Measurements from ENCODE around the gene MRPS16.

The MRPS16 gene

DNA sequence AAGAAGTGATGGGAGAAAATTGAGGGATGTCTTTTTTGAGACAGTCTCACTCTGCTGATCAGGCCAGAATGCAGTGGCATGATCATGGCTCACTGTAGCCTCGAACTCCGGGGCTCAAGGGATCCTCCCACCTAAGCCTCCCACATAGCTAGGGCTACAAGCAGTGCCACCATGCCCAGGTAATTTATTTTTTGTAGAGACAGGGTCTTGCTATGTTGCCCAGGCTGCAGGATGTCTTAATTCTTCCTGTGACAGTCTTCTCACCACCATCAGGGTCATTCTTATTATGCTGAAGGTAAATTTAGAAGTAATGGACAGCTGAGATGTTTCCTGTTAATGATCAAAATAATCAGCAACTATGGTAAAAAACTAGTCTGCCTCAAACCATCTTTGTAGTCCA is 12.5 kb downstream of the MRPS16 start:
- no peak for DNase-seq (ENCODE audit: low read depth in 2 of 2)

- no peak for DNase-seq (ENCODE audit: low read depth in 2 of 2)
Observed at GRCh38 chr10:73238990-73239566, 13.4 kb downstream of the MRPS16 start.

GRCh38 chr10:73234695-73235094 is 17.7 kb downstream of the MRPS16 start:
- DNase-seq (ENCODE audit: low read depth in 2 of 2): no peak

DNA sequence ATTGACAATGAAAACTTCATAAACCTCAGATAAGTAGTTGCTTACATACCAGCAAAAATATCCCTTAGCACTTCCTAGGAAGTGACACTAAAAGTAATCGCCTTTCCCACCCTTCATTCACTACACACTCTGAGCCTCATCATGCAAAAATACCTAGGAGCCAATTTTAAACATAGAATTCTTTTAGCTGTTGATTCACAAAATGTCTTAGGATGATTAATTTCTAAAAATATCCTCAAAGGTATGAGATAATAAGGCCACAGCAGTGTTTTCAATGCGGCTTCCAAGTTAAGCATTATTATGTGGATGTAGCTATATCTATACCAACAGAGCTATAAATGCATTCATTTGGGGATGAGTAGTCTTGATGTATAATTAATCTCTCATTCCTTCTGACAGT is 18.6 kb downstream of the MRPS16 start:
- no peak for DNase-seq (ENCODE audit: low read depth in 2 of 2)

GRCh38 chr10:73232887-73233286 is 19.6 kb downstream of the MRPS16 start:
- DNase-seq (ENCODE audit: low read depth in 2 of 2): no peak

DNA sequence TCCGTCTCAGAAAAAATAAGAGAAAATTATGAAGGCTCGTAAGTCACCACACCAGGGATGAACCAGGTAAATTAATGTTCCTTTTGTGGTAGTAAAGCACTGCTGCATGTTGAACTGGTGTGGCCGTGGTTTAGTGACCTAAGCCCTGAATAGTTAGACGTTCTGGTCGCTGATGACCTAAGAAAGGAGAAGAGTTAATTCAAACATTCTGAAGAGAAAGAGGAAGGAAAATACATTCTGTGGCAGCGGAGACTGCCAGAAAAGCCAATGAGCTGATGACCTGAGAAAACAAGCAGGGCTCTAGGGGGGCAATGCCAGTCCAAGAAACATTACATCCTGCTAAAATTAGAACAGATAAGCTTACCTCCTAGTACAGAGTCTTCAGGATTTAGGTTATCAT is 22.9 kb downstream of the MRPS16 start:
- DNase-seq (ENCODE audit: low read depth in 2 of 2): no peak

GRCh38 chr10:73228247-73228646 is 24.2 kb downstream of the MRPS16 start:
- no peak for DNase-seq (ENCODE audit: low read depth in 2 of 2)

GRCh38 chr10:73226663-73227062 is 25.8 kb downstream of the MRPS16 start:
- no peak for DNase-seq (ENCODE audit: low read depth in 2 of 2)

DNA sequence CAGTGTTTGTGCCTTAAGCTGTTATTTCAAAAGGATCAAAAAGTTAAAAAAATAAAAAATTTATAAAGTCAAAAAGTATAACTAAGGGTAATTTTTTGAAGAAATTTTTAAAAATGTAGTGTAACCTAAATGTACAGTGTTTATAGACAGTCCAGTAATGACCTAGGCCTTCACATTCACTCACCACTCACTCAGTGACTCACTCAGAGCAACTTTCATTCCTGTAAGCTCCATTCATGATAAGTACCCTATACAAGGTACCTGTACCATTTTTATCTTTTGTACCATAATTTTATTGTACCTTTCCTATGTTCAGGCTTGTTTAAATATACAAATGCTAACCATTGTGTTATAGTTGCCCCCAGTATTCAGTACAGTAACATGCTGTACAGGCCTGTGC is 26.9 kb downstream of the MRPS16 start:
- DNase-seq (ENCODE audit: low read depth in 2 of 2): no peak

DNA sequence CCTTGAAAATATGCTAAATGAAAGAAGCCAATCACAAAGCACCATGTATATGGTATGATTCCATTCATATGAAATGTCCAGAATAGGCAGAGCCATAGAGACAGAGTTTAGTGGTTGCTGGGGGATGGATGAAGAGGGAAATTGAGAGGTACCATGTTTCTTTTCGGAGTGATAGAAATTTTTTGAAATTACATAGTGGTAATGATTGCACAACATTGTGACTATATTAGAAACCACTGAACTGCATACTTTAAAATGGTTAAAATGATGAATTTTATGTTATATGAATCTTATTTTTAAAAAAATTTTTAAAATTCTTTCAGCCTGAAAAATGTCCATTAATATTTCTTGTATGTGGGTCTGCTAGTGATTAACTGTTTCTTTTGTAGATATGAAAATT is 31.5 kb downstream of the MRPS16 start:
- DNase-seq (ENCODE audit: low read depth in 2 of 2): no peak

DNA sequence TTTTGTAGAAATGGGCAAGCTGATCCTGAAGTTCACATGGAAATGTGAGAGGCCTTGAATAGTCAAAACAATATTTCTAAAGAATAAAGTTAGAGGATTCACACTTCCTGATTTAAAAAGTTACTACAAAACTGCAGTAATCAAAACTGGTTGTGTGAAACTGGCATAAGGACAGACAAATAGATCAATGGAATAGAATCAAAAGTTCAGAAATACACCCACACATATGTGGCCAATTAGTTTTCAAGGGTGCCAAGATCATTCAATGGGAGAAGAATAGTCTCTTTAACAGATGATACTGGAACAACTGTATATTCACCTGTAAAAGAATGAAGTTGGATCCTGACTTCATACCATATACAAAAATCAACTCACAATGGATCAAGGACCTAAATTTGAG is 33.1 kb downstream of the MRPS16 start:
- DNase-seq (ENCODE audit: low read depth in 2 of 2): no peak

DNA sequence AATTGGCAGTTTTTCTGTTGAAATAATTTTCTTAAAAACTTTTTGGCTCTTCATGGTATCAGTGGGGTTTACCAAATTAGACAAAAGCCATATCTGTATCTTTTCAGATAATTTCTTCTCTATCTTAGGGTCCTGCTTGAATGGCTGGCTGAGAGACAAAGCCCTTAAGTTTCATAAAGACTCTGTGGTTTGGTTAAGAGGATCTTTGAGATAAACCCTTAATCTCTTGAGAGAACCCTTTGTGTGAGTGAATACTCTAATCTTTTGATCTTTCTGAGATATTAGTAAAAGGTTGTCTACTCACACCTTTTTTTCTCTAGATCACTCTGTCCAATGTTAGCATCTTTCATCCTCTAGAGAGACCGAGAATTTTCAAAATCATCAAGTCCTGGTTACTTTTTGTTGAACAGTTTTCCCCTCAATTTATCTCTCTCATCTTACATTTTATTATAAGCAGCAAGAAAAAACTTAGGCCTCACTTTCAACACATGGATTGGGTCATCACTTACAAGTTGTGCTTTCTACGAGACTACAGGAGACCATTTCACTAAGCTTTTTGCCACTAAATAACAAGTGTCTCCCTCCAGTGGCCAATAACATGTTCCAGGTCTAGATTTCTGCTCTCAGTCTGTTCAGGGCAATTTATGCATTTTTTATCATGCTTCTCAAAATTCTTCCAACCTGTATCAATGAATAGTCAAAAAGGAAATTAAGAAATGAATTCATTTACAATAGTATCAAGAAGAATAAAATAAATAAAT is 33.8 kb downstream of the MRPS16 start:
- DNase-seq (ENCODE audit: low read depth in 2 of 2): no peak

GRCh38 chr10:73217628-73218027 is 34.8 kb downstream of the MRPS16 start:
- DNase-seq (ENCODE audit: low read depth in 2 of 2): no peak

GRCh38 chr10:73215749-73216148 is 36.7 kb downstream of the MRPS16 start:
- DNase-seq (ENCODE audit: low read depth in 2 of 2): no peak

DNA sequence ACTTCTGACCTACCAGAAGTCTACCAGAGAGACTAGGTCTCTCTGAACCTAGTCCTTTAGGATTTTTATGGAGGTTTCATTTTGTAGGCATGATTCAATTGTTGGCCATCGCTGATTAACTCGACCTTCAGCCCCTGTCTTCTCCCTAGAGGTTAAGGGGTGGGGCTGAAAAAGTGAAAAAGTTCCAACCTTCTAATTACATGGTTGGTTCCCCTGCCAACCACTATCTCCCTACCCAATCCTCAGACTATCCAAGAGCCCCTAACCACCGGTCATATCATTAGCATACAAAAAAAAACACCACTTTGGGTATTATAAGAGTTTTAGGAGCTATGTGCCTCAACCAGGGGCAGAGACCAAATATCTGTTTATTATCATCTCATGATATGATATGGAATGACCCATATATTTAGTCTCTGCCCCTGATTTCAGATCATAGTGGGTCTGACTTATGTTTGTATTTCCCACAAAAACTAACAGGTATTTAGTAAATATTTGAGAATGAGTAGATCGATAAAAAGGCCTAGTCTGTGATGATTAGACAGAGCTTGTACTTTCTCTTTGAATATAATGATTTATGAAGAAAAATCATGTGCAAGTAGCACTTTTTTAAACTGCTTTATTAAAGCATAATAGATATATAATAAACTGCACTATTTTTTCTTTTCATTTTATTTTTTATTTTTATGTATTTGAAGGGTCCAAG is 41.2 kb downstream of the MRPS16 start:
- no peak for DNase-seq (ENCODE audit: low read depth in 2 of 2)

GRCh38 chr10:73210395-73211105 is 41.9 kb downstream of the MRPS16 start:
- no peak for DNase-seq (ENCODE audit: low read depth in 2 of 2)

DNA sequence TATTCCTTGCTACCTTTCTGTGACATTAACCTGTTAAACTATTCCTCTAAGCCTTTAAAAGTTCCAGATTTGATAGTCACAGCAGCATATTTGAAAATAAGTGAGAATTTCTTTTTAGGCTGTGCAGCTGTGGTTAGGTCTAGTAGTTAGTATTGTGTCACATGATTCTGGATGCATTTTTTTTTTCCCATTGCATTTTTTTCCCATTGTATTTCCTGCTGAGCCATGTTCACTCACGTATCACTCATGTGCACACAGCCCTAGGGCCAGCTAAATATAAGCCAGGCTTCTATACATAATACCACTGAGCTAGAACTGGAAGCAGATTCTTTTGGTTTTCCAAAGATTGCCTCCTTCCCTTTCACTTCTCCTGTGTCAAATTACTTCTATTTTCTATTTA is 42.7 kb downstream of the MRPS16 start:
- no peak for DNase-seq (ENCODE audit: low read depth in 2 of 2)

DNA sequence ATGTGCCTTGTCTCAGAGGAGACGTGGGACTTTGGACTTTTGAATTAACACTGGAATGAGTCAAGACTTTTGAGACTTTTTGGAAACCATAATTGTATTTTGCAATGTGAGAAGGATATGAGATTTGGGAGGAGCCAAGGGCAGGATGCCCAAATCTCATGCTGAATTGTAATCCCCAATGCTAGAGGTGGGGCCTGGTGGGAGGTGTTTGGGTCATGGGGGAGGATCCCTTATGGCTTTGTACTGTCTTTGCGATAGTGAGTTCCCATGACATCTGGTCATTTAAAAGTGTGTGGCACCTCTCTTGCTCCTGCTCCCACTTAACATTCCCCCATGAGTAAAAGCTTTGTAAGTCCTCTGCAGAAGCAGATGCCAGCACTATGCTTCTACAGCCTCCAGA is 44.6 kb downstream of the MRPS16 start:
- DNase-seq (ENCODE audit: low read depth in 2 of 2): no peak

DNA sequence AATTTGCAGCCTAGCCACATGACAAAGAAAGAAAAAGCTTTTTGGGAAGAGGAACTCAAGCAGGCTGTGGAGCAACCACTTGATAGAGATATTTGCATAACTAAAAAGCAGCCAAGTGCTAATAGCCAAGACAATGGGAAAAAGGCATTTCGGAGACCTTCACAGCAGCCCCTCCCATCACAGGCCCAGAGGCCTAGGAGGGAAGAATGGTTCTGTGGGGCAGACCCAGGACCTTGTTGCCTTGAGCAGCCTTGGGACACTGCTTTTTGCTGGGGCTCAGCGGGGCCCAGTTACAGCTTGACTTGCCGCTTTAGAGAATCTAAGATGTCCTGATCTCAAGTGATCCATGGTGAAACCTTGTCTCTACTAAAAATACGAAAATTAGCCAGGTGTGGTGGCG is 46.1 kb downstream of the MRPS16 start:
- no peak for DNase-seq (ENCODE audit: low read depth in 2 of 2)

- no peak for DNase-seq (ENCODE audit: low read depth in 2 of 2)
Observed at GRCh38 chr10:73205890-73206289, 46.6 kb downstream of the MRPS16 start.

DNA sequence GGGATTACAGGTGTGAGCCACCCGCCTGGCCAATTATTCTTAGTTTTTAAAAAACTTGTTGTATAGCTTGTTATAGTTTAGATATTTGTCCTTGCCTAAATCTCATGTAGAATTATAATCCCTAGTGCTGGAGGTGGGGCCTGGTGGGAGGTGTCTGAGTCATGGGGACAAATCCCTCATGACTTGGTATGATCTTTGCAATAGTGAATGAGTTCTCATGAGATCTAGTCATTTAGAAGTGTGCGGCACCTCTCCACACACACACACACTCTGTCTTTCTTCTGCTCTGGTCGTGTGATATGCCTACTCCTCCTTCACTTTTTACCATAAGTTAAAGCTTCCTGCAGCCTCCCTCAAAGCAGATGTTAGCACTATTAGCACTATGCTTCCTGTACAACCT is 47.4 kb downstream of the MRPS16 start:
- DNase-seq (ENCODE audit: low read depth in 2 of 2): no peak

All from stimulated activated CD4-positive, alpha-beta T cell treated with anti-CD3 and anti-CD28 coated beads, Interleukin-12 subunit alpha, Interleukin-12 subunit beta, amount 100 ng/mL, for 24 hours (primary cell).